Tibial artery (tissue), 4 donors: ENCODE results near the gene ZBP1.

Source experiments
- DNase-seq, 2 donors: peaks; one replicate each; pipeline ENCODE4 v3.0.0-alpha.2; 2019
- H3K27ac ChIP-seq, 2 donors: fragments of 200-600 bp; sonication (generic) in 1 of 2; 1 replicate in 1 of 2; 2 replicates in 1 of 2; pipeline ENCODE4 v1.5.1; 2018 to 2019; ENCODE audit warnings: mild to moderate bottlenecking in 1 of 2
- H3K27me3 ChIP-seq, 2 donors: fragments of 200-600 bp; sonication (generic) in 1 of 2; one replicate each; pipeline versions ENCODE4 v1.5.1 to v1.6.0; 2016 to 2019
- H3K36me3 ChIP-seq, 3 donors: fragments of 200-600 bp; sonication (generic) in 2 of 3; one replicate each; pipeline ENCODE4 v1.5.1; 2016 to 2019; ENCODE audit warnings: mild to moderate bottlenecking in 2 of 3
- H3K4me1 ChIP-seq, 4 donors: fragments of 200-600 bp; sonication (generic) in 2 of 4; 1 replicate in 3 of 4; 2 replicates in 1 of 4; pipeline ENCODE4 v1.5.1; 2016 to 2019
- H3K4me3 ChIP-seq, 2 donors: fragments of 200-600 bp; sonication (generic) in 1 of 2; 1 replicate in 1 of 2; 2 replicates in 1 of 2; pipeline ENCODE4 v1.5.1; 2018 to 2019; ENCODE audit warnings: mild to moderate bottlenecking in 2 of 2
- H3K9me3 ChIP-seq, 3 donors: fragments of 200-600 bp; sonication (generic) in 1 of 3; one replicate each; pipeline ENCODE4 v1.5.1; 2016 to 2019
- intact Hi-C: fragments of 100-400 bp; cut with DNase I; formaldehyde crosslinking; loops from one replicate; pipeline ENCODE4 v1.15.0; 2023; ENCODE audit warnings: low total_unique reads
- TF ChIP-seq, protein P1 (sequence below), 2 experiments: fragments of 200-600 bp in 1 of 2; fragments of 450-650 bp in 1 of 2; IDR thresholded peaks; one replicate each; pipeline ENCODE4 v1.5.1; 2017 to 2019; ENCODE audit warnings: antibody characterized with exemption in 2 of 2, mild to moderate bottlenecking in 1 of 2, moderate library complexity in 1 of 2

Gene ZBP1

DNA sequence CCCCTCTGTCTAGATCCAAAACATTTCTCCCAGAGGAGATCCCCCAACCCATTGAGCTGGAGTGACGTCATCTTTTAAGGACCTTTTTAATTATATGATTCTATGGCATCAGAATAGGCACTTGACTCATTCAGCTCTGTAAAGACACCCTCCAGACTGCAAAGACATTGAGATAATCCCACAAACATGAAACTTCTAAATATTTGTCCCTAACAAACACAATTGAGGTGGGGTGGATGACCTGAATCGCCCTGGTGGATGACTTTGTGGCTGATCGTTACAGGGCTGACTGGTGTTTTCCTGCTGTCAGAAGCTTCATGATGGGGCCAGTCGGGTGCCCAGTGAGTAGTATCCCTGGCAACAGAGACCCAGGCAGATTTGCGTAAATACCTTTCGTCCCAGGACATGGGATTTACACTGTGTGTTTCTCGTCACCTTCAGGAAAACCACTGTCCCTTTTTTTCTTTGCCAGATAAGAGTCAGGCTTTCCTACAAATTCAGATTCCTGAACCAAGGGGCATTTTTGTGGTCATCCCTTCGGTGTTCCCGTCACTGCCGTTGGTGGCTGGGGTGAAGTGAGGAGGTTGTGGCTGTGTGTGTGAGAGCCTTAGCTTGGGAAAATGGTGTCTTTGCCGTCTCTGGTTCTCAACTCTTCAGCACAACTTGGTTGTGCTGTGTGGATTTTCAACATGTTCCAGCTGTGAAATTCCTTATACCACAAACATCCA lies 64.6 kb downstream of the ZBP1 start:
- Histone ChIP-seq H3K4me1 (no peaks in the 10 kb centered on the region), H3K4me3 (no peak overlapping the region), H3K27me3 (peaks cover 0 to 47% of the 10 kb centered on the region in 2 donors), H3K27ac (no peak overlapping the region), H3K36me3 (no peaks in the 10 kb centered on the region), H3K9me3 (no peaks in the 10 kb centered on the region)
- no peak for DNase-seq
- intact Hi-C loops: no loop called here
- TF ChIP-seq, protein P1, sequence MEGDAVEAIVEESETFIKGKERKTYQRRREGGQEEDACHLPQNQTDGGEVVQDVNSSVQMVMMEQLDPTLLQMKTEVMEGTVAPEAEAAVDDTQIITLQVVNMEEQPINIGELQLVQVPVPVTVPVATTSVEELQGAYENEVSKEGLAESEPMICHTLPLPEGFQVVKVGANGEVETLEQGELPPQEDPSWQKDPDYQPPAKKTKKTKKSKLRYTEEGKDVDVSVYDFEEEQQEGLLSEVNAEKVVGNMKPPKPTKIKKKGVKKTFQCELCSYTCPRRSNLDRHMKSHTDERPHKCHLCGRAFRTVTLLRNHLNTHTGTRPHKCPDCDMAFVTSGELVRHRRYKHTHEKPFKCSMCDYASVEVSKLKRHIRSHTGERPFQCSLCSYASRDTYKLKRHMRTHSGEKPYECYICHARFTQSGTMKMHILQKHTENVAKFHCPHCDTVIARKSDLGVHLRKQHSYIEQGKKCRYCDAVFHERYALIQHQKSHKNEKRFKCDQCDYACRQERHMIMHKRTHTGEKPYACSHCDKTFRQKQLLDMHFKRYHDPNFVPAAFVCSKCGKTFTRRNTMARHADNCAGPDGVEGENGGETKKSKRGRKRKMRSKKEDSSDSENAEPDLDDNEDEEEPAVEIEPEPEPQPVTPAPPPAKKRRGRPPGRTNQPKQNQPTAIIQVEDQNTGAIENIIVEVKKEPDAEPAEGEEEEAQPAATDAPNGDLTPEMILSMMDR (IDR thresholded peaks at IDR 0.05): no peak
